ENCODE measurements around the gene PLCB1. TPM values are rescaled to one million over a fixed set of nuclear protein-coding genes. Genes with fewer than 3 reads are reported as not detected.

The PLCB1 gene
- total and polyA plus RNA-seq, 2 of the 4 experiments (the other 2 are of a cell fraction) = 5.6 to 16.1 TPM

DNA sequence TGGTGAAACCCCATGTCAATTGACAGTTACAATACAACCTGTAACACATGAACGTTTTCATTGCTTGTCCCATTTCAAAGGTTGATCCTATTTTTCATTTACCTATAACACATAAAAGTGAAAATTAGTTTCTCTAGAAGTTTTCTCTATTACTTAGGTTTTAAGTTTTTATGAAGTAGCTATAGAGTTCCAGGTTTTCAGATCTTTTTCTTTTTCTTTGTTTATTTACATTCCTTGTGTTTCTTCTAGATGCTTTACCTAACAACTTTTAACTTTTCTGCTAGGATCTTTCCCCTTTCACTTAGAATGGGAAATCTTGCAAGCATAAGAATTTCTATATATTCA is 232.6 kb downstream of the PLCB1 start:
- no peak overlapping the region for H4K8ac ChIP-seq (ENCODE audit: low read depth in 2 of 2, low read length in 2 of 2)
- ATAC-seq (ENCODE audit: low read depth) = no peak
- H3K9me3 ChIP-seq (ENCODE audit: control insufficient read depth, insufficient read depth, low read length) = no peaks in the 10 kb centered on the region
- H3K4me2 ChIP-seq (ENCODE audit: low read depth, low read length) = no peak overlapping the region
- intact Hi-C loops (cut with micrococcal nuclease) = no loop called here
- no peak overlapping the region for H2AK5ac ChIP-seq (ENCODE audit: low read depth, low read length)
- H2AFZ ChIP-seq (replicated peaks; ENCODE audit: low read length, poor library complexity) = no peak overlapping the region
- no peak overlapping the region for H3K56ac ChIP-seq (ENCODE audit: extremely low read depth, insufficient read depth, low read length)
- H2BK15ac ChIP-seq (ENCODE audit: low read depth, low read length) = no peak overlapping the region
- ChIA-PET POLR2A (ENCODE audit: unreplicated experiment) (no interaction called here), CTCF (no interaction called here)
- no CpG with 5 or more reads among the region's 1 CpG for WGBS, 2 experiments (ENCODE audit: extremely low coverage in 2 of 2, insufficient read length in 1 of 2)
- H3K36me3 ChIP-seq (ENCODE audit: control insufficient read depth, insufficient read depth, low read length) = no peaks in the 10 kb centered on the region
- H2BK20ac ChIP-seq (ENCODE audit: low read depth, low read length) = no peak overlapping the region
- no peak for DNase-seq
- H2BK5ac ChIP-seq (ENCODE audit: low read depth, low read length, poor library complexity, severe bottlenecking) = no peak overlapping the region
- TF ChIP-seq RAD21 (IDR thresholded peaks at IDR 0.05; ENCODE audit: low read length) (no peak), NFE2L2 (IDR thresholded peaks at IDR 0.05; ENCODE audit: low read depth, low read length) (no peak)
- in situ Hi-C loops (cut with MboI; ENCODE audit: low sequenced_read_pairs) = no loop called here
- no peaks in the 10 kb centered on the region; a peak in 1 of 4 replicates for H3K79me1 ChIP-seq (ENCODE audit: low read depth in 1 of 2, low read length in 2 of 2)
- no peak overlapping the region for H3K27ac ChIP-seq (ENCODE audit: insufficient read depth, low read length)
- H2AK9ac ChIP-seq (replicated peaks; ENCODE audit: low read depth, low read length, poor library complexity) = no peak overlapping the region
- H3K18ac ChIP-seq (ENCODE audit: low read depth, low read length) = no peak overlapping the region
- no peaks in the 10 kb centered on the region for H3K27me3 ChIP-seq (ENCODE audit: control insufficient read depth, insufficient read depth, low read length)
- H2BK120ac ChIP-seq (ENCODE audit: low read depth, low read length) = no peak overlapping the region
- no peak overlapping the region for H3K23ac ChIP-seq (ENCODE audit: low read depth, low read length)
- no peak overlapping the region for H3K4me3 ChIP-seq (ENCODE audit: insufficient read depth, low read depth, low read length)
- no peaks in the 10 kb centered on the region for H3K4me1 ChIP-seq (ENCODE audit: control insufficient read depth, insufficient read depth, low read length)
- no peak overlapping the region for H3K14ac ChIP-seq (replicated peaks; ENCODE audit: low read depth, low read length)
- H3K9me1 ChIP-seq (ENCODE audit: insufficient read depth, low read length) = no peaks in the 10 kb centered on the region
- no peak overlapping the region for H3K4ac ChIP-seq (ENCODE audit: low read depth, low read length)
- no peak overlapping the region for H4K91ac ChIP-seq (ENCODE audit: insufficient read depth, low read depth, low read length)
- H4K20me1 ChIP-seq (ENCODE audit: insufficient read depth, low read length) = peaks cover under 1% of the 10 kb centered on the region; the same call in 1 of the 2 replicates
- dilution Hi-C loops (cut with HindIII; ENCODE audit: low sequenced_read_pairs, unreplicated experiment) = no loop called here
- H4K5ac ChIP-seq (ENCODE audit: low read depth, low read length) = no peak overlapping the region
- H3K9ac ChIP-seq (ENCODE audit: low read depth, low read length) = no peak overlapping the region
- no TSS peak for BruUV-seq (replicated peaks)
